AG09309 (cell line): ENCODE results near the gene ZNF446.
A peak's percentile ranks its signal among the peaks of the same experiment; 100 is the strongest.

ENCODE experiments used
- DNase-seq: peaks from one replicate; pipeline ENCODE4 v3.0.0-alpha.2; 2010; ENCODE audit warnings: low read depth
- H3K4me3 ChIP-seq: 2 replicates; pipeline ENCODE4 v1.5.1; 2011; ENCODE audit warnings: mild to moderate bottlenecking, low read depth, low read length, moderate library complexity; ENCODE audit not compliant: control insufficient read depth
- CTCF ChIP-seq: IDR thresholded peaks from 2 replicates; pipeline ENCODE4 v1.5.1; 2011; ENCODE audit warnings: mild to moderate bottlenecking, low read depth, low read length, inconsistent platforms; ENCODE audit not compliant: insufficient read depth, control insufficient read depth; ENCODE audit errors: missing control alignments

Gene ZNF446

GRCh38 chr19:58509731-58510083 lies 33.6 kb downstream of the ZNF446 start:
- no peak for DNase-seq
- TF ChIP-seq CTCF = no peak
- no peak overlapping the region for H3K4me3 ChIP-seq

- no peak overlapping the region for H3K4me3 ChIP-seq
- no peak for DNase-seq
- TF ChIP-seq CTCF = no peak
Observed at GRCh38 chr19:58510084-58510862, 34.1 kb downstream of the ZNF446 start.

GRCh38 chr19:58511353-58512208 lies 35.4 kb downstream of the ZNF446 start, which contains the start of gene SLC27A5:
SLC27A5 (minus strand) TSS chr19:58511992; CDS start chr19:58511955, 37 bp downstream.
- H3K4me3 ChIP-seq = no peak within 1 kb of the TSS
- no peak for DNase-seq
- TF ChIP-seq CTCF = no peak

- DNase-seq = no peak
- H3K4me3 ChIP-seq = no peak overlapping the region
- TF ChIP-seq CTCF = no peak
Observed at GRCh38 chr19:58513213-58513693, 37.1 kb downstream of the ZNF446 start.

GRCh38 chr19:58513694-58514563 lies 37.8 kb downstream of the ZNF446 start:
- peak; percentile 20 for DNase-seq
- peak overlapping the region; percentile 30 for H3K4me3 ChIP-seq
- peak; percentile 52 for TF ChIP-seq CTCF

- DNase-seq = no peak
- peak overlapping the region; percentile 30 for H3K4me3 ChIP-seq
- no peak for TF ChIP-seq CTCF
Observed at GRCh38 chr19:58514564-58515022, 38.4 kb downstream of the ZNF446 start.
